GM12878 (cell line): ENCODE data around the gene TRAF7.

Experiments used
- ATF3 ChIP-seq: IDR thresholded peaks from 2 replicates; pipeline ENCODE4 v1.6.1; 2011; ENCODE audit warnings: low read depth, mild to moderate bottlenecking, low read length, moderate library complexity, borderline replicate concordance; ENCODE audit errors: extremely low read depth
- CTCF ChIP-seq, 3 experiments: IDR thresholded peaks in 2 of 3; conservative IDR thresholded peaks in 1 of 3; 2 replicates each; pipeline ENCODE4 v1.5.1; 2011; ENCODE audit warnings: low read depth in 3 of 3, low read length in 3 of 3, mild to moderate bottlenecking in 3 of 3, control low read depth in 2 of 3, moderate library complexity in 2 of 3, inconsistent platforms in 1 of 3, mixed read lengths in 1 of 3; ENCODE audit not compliant: control insufficient read depth in 2 of 3, insufficient read depth in 1 of 3; ENCODE audit errors: extremely low read depth in 1 of 3
- EZH2 ChIP-seq: IDR thresholded peaks from 2 replicates; pipeline ENCODE4 v1.6.1; 2012; ENCODE audit warnings: low read depth, mild to moderate bottlenecking, control low read depth, inconsistent platforms, low read length, borderline replicate concordance; ENCODE audit not compliant: control insufficient read depth
- KDM1A ChIP-seq: fragments of 200-600 bp; sonication (generic); IDR thresholded peaks from 2 replicates; pipeline ENCODE4 v1.6.1; 2016; ENCODE audit warnings: borderline replicate concordance
- NFYB ChIP-seq: IDR thresholded peaks from 2 replicates; pipeline ENCODE4 v1.6.1; 2011; ENCODE audit warnings: low read depth, mild to moderate bottlenecking, low read length, improper control_type of control experiment, moderate library complexity; ENCODE audit not compliant: insufficient read depth
- POLR2A ChIP-seq: IDR thresholded peaks from 2 replicates; pipeline ENCODE4 v1.6.1; 2011; ENCODE audit warnings: low read depth, mild to moderate bottlenecking, low read length
- RAD51 ChIP-seq: fragments of 450-650 bp; IDR thresholded peaks from 2 replicates; pipeline ENCODE4 v1.6.1; 2016; ENCODE audit warnings: moderate library complexity, mild to moderate bottlenecking, inconsistent platforms
- SMC3 ChIP-seq: IDR thresholded peaks from 2 replicates; pipeline ENCODE4 v1.6.1; 2011; ENCODE audit warnings: low read length, improper control_type of control experiment, borderline replicate concordance
- SP1 ChIP-seq: IDR thresholded peaks from one replicate; pipeline ENCODE4 v1.6.1; 2011; ENCODE audit warnings: low read depth, low read length
- TF ChIP-seq, protein P1 (sequence below): fragments of 450-650 bp; IDR thresholded peaks from 2 replicates; pipeline ENCODE4 v1.6.1; 2017; ENCODE audit warnings: mild to moderate bottlenecking

DNA sequence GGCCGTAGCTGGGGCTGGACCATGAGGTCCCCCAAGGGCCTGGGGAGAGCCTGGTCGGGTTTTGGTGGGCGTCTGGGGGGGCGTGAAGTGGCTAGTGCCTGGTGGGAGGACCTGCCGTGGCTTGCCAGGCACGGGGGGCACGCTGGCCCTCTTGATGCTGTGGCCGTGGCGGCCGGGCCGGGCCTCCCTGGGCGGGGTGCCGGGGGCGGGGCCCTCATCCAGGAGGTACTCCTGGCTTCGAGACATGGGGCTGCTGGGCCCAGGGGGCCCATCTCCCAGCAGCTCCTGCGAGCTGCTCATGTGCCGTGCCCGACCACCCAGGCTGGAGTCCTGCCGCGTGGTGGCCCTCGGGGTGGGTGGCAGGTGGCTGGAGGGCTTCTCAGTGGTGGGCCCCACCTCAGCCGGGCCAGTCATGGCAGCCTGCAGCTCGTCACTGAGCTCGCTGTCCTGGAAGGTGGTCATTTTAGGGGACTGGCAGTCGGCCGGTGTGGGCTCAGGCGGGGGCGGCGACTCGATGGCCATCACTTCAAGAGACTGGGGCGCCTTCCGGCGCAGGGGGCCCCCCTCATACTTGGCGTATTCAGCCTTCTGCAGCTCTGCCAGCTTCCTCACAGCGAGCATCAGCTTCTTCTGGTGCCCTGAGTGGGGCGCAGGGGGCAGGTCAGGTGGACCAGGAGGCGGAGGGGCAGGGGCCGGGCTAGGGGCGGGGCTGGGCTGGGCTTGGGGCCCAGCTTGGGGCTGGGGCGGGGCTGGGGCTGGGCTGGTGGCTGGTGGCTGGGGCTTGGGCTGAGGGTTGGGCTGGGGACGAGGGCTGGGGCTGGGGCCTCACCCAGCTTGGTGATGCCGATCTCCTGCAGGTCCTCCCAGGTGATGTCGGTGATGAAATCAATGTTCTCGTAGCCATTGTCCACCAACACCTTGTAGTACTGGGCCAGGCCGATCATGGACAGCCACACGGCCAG is 25.7 kb downstream of the TRAF7 start:
- TF ChIP-seq SP1 (no peak), KDM1A (no peak), SMC3 (no peak), EZH2 (no peak), NFYB (no peak), CTCF (IDR thresholded peaks at IDR 0.05 in 2 of 3, conservative IDR thresholded peaks at IDR 0.05 in 1 of 3; ENCODE audit: control insufficient read depth in 2 of 3, extremely low read depth in 1 of 3, insufficient read depth in 1 of 3, low read depth in 3 of 3, low read length in 3 of 3) (no peak), POLR2A (no peak), ATF3 (no peak), RAD51 (no peak)
- TF ChIP-seq, protein P1, sequence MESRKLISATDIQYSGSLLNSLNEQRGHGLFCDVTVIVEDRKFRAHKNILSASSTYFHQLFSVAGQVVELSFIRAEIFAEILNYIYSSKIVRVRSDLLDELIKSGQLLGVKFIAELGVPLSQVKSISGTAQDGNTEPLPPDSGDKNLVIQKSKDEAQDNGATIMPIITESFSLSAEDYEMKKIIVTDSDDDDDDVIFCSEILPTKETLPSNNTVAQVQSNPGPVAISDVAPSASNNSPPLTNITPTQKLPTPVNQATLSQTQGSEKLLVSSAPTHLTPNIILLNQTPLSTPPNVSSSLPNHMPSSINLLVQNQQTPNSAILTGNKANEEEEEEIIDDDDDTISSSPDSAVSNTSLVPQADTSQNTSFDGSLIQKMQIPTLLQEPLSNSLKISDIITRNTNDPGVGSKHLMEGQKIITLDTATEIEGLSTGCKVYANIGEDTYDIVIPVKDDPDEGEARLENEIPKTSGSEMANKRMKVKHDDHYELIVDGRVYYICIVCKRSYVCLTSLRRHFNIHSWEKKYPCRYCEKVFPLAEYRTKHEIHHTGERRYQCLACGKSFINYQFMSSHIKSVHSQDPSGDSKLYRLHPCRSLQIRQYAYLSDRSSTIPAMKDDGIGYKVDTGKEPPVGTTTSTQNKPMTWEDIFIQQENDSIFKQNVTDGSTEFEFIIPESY = no peak
